ENCODE data around the gene DUSP16.

The DUSP16 gene

DNA sequence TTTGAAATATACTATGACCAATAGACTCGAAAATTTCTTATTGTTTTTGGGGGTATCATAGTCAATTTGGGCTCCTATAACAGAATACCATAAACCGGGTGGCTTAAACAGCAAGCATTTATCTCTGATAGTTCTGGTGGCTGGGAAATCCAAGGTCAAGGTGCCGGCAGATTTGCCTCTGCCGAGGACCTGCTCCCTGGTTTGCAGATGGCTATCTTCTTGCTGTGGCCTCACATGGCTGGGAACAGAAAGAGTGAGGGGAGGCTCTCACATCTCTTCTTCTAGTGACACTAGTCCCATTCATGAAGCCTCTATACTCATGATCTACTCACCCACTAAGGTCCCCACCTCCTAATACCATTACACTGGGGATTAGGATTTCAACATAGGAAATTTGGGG, 135.1 kb downstream of the DUSP16 start:
- in situ Hi-C loops (cut with HindIII; ENCODE audit: low sequenced_read_pairs), result no loop called here
- no peak overlapping the region for H3K4me3 ChIP-seq (ENCODE audit: low read depth, low read length)
- TF ChIP-seq, protein P1, sequence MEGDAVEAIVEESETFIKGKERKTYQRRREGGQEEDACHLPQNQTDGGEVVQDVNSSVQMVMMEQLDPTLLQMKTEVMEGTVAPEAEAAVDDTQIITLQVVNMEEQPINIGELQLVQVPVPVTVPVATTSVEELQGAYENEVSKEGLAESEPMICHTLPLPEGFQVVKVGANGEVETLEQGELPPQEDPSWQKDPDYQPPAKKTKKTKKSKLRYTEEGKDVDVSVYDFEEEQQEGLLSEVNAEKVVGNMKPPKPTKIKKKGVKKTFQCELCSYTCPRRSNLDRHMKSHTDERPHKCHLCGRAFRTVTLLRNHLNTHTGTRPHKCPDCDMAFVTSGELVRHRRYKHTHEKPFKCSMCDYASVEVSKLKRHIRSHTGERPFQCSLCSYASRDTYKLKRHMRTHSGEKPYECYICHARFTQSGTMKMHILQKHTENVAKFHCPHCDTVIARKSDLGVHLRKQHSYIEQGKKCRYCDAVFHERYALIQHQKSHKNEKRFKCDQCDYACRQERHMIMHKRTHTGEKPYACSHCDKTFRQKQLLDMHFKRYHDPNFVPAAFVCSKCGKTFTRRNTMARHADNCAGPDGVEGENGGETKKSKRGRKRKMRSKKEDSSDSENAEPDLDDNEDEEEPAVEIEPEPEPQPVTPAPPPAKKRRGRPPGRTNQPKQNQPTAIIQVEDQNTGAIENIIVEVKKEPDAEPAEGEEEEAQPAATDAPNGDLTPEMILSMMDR (IDR thresholded peaks at IDR 0.05; ENCODE audit: low read depth, low read length, missing control alignments), result no peak
- no peak for DNase-seq (ENCODE audit: low read depth)

DNA sequence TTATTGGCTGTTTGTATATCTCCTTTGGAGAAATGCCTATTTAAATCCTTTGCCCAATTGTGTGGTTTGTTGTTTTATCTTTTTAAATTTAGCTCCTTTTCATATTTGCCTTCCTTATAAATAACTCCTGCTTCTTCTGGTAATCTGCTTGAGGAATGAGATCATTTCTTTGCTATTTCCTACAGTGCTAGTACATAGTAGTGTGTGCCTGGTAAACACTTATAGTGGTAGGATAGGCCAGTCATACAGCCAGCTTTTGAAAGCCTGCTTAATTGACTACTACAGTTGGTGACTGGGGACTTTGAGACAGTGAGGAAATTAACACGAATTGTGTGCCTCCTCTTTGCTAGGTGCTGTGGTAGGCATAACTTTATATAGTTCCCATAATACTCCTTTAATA, 137.0 kb downstream of the DUSP16 start:
- no peak for DNase-seq (ENCODE audit: low read depth)
- TF ChIP-seq, protein P1 (IDR thresholded peaks at IDR 0.05; ENCODE audit: low read depth, low read length, missing control alignments), result no peak
- in situ Hi-C loops (cut with HindIII; ENCODE audit: low sequenced_read_pairs), result no loop called here
- no peak overlapping the region for H3K4me3 ChIP-seq (ENCODE audit: low read depth, low read length)

GRCh38 chr12:12425001-12425400, 137.7 kb downstream of the DUSP16 start:
- no peak for DNase-seq (ENCODE audit: low read depth)
- TF ChIP-seq, protein P1 (IDR thresholded peaks at IDR 0.05; ENCODE audit: low read depth, low read length, missing control alignments), result no peak
- H3K4me3 ChIP-seq (ENCODE audit: low read depth, low read length), result no peak overlapping the region
- in situ Hi-C loops (cut with HindIII; ENCODE audit: low sequenced_read_pairs), result no loop called here

Measured in astrocyte of the cerebellum (primary cell).